Measurements from ENCODE around the gene RUNX2. TPM values are rescaled to one million over a fixed set of nuclear protein-coding genes. Genes with fewer than 3 reads are reported as not detected.

RUNX2 gene
- total and polyA plus RNA-seq, 4 donors = 1.8 to 6.7 (median 3.2) TPM

DNA sequence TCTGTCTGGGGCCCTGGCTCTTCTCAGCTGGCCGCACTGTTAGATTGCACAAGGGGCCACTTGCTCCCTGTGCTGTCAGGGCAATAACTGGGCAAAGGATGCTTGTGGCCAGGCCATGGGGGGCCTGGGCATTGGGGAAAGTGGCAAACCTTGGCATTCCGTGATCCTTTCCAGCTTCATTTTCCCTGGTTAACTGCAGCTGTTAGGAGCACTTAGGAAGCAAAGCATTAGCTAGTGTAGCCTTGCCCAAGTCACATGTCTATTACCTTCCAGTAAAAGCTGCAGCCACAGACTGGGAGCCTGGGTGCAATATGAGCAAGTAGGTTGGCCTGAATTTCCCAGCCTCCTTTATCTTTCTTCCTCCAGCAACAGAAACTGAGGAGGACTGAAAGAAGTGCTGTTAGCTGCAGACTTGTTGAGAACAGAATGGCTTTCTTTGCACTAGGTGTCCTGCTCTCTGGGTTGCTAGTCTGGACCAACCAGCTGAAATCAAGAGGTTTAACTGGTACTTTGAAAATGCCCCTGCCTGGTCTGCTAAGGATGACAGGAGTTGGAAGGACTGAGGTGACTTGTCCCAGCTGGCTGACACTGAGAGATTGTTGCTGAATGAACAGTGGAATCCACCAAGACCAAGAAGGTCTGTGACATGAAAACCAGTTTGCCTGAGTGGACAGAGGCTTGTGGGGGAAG is 361.9 kb downstream of the RUNX2 start:
- Histone ChIP-seq H3K27ac (ENCODE audit: low read depth in 1 of 2, low read length in 1 of 2) (no peak overlapping the region), H3K36me3 (ENCODE audit: control insufficient read depth in 4 of 4, insufficient read depth in 4 of 4, low read length in 4 of 4) (no peaks in the 10 kb centered on the region), H3K9ac (ENCODE audit: insufficient read depth in 1 of 2, low read length in 2 of 2) (no peak overlapping the region), H3K4me3 (no peak overlapping the region), H3K4me1 (ENCODE audit: control insufficient read depth in 5 of 5, insufficient read depth in 5 of 5, low read length in 5 of 5) (no peaks in the 10 kb centered on the region), H3K9me3 (ENCODE audit: control insufficient read depth in 4 of 4, insufficient read depth in 3 of 4, low read length in 3 of 4) (no peaks in the 10 kb centered on the region), H3K27me3 (ENCODE audit: control insufficient read depth in 3 of 3, insufficient read depth in 3 of 3, low read length in 2 of 3) (peaks cover 0 to 2% (median 0%) of the 10 kb centered on the region in 3 donors)
- ATAC-seq (ENCODE audit: insufficient read depth, low FRiP score) (no peak), DNase-seq (no peak)
- TF ChIP-seq CTCF (IDR thresholded peaks at IDR 0.05; ENCODE audit: control extremely low read depth, extremely low read depth) = no peak
- WGBS, 2 donors = 97 to 98% methylated on average over 2 of the region's 2 CpGs

DNA sequence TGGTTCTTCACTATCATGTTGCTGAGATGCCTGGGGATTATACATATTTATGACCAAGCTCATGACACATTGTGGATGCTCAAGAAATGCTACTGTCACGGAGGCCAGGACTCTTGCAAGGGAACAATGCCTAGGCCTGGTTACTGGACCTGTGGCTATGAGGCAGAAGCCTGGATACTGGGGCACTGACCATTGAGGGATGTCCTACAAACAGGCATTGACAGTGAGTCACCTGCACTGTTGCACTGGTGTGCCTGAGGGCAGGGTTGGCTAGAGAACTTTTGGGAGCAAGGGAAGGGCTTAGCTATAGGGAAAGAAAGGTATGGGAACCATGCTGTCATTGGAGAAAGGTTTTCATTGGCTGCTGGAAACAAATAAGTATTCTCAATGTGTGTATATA is 362.7 kb downstream of the RUNX2 start:
- Histone ChIP-seq H3K9me3 (ENCODE audit: control insufficient read depth in 4 of 4, insufficient read depth in 3 of 4, low read length in 3 of 4) (no peaks in the 10 kb centered on the region), H3K27me3 (ENCODE audit: control insufficient read depth in 3 of 3, insufficient read depth in 3 of 3, low read length in 2 of 3) (no peaks in the 10 kb centered on the region), H3K36me3 (ENCODE audit: control insufficient read depth in 4 of 4, insufficient read depth in 4 of 4, low read length in 4 of 4) (no peaks in the 10 kb centered on the region), H3K4me1 (ENCODE audit: control insufficient read depth in 5 of 5, insufficient read depth in 5 of 5, low read length in 5 of 5) (no peaks in the 10 kb centered on the region), H3K4me3 (no peak overlapping the region), H3K9ac (ENCODE audit: insufficient read depth in 1 of 2, low read length in 2 of 2) (no peak overlapping the region), H3K27ac (ENCODE audit: low read depth in 1 of 2, low read length in 1 of 2) (no peak overlapping the region)
- ATAC-seq (ENCODE audit: insufficient read depth, low FRiP score) = no peak
- 96 to 100% methylated on average over 1 of the region's 1 CpG for WGBS, 2 donors
- no peak for DNase-seq
- no peak for TF ChIP-seq CTCF (IDR thresholded peaks at IDR 0.05; ENCODE audit: control extremely low read depth, extremely low read depth)

DNA sequence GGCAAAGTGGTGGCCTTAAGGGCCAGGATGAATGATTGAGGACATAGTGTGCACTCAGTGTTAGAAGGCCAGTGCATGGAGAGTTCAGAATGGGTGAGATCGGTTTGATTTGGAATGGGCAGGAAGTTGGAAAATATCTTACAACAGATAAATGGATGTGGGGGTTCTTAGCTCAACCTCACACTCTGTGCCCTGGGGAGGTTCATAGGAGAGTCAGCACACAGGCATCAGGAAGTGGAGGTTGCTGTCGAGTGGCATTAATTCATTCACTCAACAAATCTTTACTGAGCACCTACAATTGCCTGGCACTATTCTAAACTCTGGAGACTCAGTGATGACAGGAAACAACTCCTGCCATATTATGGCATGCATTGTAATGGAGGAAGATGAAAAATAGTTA is 363.3 kb downstream of the RUNX2 start:
- no peak for TF ChIP-seq CTCF (IDR thresholded peaks at IDR 0.05; ENCODE audit: control extremely low read depth, extremely low read depth)
- Histone ChIP-seq H3K4me1 (ENCODE audit: control insufficient read depth in 5 of 5, insufficient read depth in 5 of 5, low read length in 5 of 5) (no peaks in the 10 kb centered on the region), H3K36me3 (ENCODE audit: control insufficient read depth in 4 of 4, insufficient read depth in 4 of 4, low read length in 4 of 4) (no peaks in the 10 kb centered on the region), H3K27ac (ENCODE audit: low read depth in 1 of 2, low read length in 1 of 2) (no peak overlapping the region), H3K9me3 (ENCODE audit: control insufficient read depth in 4 of 4, insufficient read depth in 3 of 4, low read length in 3 of 4) (no peaks in the 10 kb centered on the region), H3K9ac (ENCODE audit: insufficient read depth in 1 of 2, low read length in 2 of 2) (no peak overlapping the region), H3K27me3 (ENCODE audit: control insufficient read depth in 3 of 3, insufficient read depth in 3 of 3, low read length in 2 of 3) (no peaks in the 10 kb centered on the region), H3K4me3 (no peak overlapping the region)
- DNase-seq (no peak), ATAC-seq (ENCODE audit: insufficient read depth, low FRiP score) (no peak)
- WGBS, 2 donors = 69 to 78% methylated on average over 2 of the region's 2 CpGs

GRCh38 chr6:45692021-45692420 is 363.9 kb downstream of the RUNX2 start:
- no peak for TF ChIP-seq CTCF (IDR thresholded peaks at IDR 0.05; ENCODE audit: control extremely low read depth, extremely low read depth)
- H3K4me1 ChIP-seq (ENCODE audit: control insufficient read depth in 5 of 5, insufficient read depth in 5 of 5, low read length in 5 of 5) = no peaks in the 10 kb centered on the region
- no peak overlapping the region for H3K9ac ChIP-seq (ENCODE audit: insufficient read depth in 1 of 2, low read length in 2 of 2)
- H3K27ac ChIP-seq (ENCODE audit: low read depth in 1 of 2, low read length in 1 of 2) = no peak overlapping the region
- DNase-seq (no peak), ATAC-seq (ENCODE audit: insufficient read depth, low FRiP score) (no peak)
- H3K4me3 ChIP-seq = no peak overlapping the region
- 90 to 94% methylated on average over 3 of the region's 3 CpGs for WGBS, 2 donors
- H3K9me3 ChIP-seq (ENCODE audit: control insufficient read depth in 4 of 4, insufficient read depth in 3 of 4, low read length in 3 of 4) = no peaks in the 10 kb centered on the region
- no peaks in the 10 kb centered on the region for H3K36me3 ChIP-seq (ENCODE audit: control insufficient read depth in 4 of 4, insufficient read depth in 4 of 4, low read length in 4 of 4)
- H3K27me3 ChIP-seq (ENCODE audit: control insufficient read depth in 3 of 3, insufficient read depth in 3 of 3, low read length in 2 of 3) = no peaks in the 10 kb centered on the region

All from lung (tissue), 12 donors.